GM04503 (cell line): ENCODE measurements around the gene ST6GALNAC3.

ENCODE experiments used
- DNase-seq: peaks from one replicate; pipeline ENCODE4 v3.0.0-alpha.2; 2012; ENCODE audit warnings: low read depth

Gene ST6GALNAC3

GRCh38 chr1:76142771-76143540, 68.4 kb downstream of the ST6GALNAC3 start:
- DNase-seq = no peak

DNA sequence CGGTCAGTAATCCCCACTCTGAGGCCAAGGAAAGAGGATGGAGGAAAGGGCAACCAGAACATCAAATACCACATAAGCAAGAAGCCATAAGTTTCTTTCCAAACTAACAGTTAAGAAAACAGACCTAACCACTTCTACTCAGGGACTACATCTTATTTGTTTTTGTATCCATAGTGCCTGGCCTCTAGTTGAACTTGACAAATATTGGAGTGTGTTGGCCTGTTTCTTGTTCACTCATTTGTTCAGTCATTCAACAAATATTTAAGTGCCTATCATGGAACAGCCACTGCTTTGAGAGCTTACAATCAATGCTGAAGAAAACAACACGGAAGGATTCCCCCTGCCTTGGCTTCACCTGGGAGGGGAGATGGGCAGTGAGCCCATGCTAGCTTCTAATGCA, 69.7 kb downstream of the ST6GALNAC3 start:
- DNase-seq = no peak

GRCh38 chr1:76145332-76145731, 70.8 kb downstream of the ST6GALNAC3 start:
- DNase-seq = no peak

GRCh38 chr1:76146184-76146583, 71.6 kb downstream of the ST6GALNAC3 start:
- no peak for DNase-seq

- no peak for DNase-seq
Observed at GRCh38 chr1:76147917-76148316, 73.4 kb downstream of the ST6GALNAC3 start.

DNA sequence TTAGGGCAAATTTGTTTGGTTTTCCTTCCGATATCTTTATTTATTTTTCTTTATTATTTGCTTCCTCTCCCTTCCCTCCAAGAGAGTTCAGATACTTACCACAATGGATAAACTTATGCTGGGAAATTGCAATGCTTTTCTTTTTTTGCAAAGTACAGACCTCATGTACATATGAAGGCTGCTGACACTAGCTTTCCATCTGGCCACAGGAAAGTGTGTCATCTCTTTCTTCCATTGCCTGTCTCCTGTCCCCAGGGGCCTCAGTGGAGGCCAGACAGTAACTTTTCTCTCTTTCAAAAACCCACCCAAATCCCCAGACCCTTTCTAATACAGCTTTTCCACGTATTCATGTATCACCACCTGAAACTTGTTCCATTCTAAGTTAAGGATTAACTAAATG, 73.9 kb downstream of the ST6GALNAC3 start:
- no peak for DNase-seq

- DNase-seq = no peak
Observed at GRCh38 chr1:76153841-76154205, 79.3 kb downstream of the ST6GALNAC3 start.

- peak; percentile 37 for DNase-seq
Observed at GRCh38 chr1:76154206-76154956, 79.8 kb downstream of the ST6GALNAC3 start.

DNA sequence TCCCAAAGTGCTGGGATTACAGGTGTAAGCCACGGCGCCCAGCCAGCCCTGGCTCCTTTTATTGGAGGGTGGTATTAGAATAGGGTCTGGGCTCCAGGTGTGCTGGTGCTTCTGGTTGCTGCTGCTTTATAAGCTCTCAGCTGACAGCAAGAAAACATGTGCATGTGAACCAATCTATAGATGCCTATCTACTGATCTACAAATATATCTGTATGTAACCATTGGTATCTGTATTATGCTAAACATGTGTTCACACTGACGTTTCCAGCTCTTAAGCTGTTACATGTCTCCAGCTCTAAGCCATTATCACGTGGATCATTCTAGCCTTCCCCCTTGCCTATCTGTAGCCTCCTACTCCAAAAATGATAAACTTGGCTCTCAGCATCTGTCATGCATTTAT, 82.4 kb downstream of the ST6GALNAC3 start:
- no peak for DNase-seq

DNA sequence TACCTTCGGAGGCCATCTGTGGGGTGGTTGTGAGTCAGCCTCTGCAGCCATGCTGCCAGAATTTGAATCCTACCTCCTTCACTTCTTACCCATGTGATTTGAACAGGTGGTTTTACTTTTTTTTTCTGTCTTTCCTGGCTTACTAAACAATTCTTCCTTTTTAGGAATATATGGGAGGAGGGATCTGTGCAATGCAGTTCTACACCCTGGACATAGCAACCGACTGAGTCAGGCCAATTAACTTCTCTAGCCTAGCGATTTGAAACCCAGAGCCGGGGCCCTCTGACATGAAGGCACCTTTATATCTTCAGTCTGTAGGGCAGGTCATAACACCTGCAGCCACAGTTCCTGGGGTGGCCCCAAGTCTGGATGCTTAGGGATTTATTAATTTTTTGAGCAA, 83.6 kb downstream of the ST6GALNAC3 start:
- DNase-seq = no peak

- no peak for DNase-seq
Observed at GRCh38 chr1:76160225-76160624, 85.7 kb downstream of the ST6GALNAC3 start.

DNA sequence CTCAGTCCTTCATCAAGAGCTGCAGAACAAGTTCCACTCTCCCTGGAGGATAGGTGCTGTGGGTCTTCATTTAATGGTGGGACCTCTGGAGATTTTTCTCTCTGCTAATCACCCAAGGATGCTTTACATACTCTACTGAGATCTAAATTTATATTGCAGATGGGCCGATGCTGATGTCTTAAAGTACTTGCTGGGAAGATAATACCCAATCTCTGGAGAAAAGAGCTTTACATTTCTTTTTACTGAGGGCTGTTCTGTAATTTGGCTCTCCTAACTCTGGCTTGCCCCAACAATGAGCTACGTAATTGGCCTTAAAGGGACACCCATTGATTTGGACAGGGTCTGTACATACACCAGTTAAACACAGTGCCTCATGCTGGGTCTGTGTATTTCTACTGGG, 86.9 kb downstream of the ST6GALNAC3 start:
- no peak for DNase-seq

GRCh38 chr1:76162254-76162653, 87.7 kb downstream of the ST6GALNAC3 start:
- no peak for DNase-seq

GRCh38 chr1:76164165-76164564, 89.6 kb downstream of the ST6GALNAC3 start:
- DNase-seq = no peak

DNA sequence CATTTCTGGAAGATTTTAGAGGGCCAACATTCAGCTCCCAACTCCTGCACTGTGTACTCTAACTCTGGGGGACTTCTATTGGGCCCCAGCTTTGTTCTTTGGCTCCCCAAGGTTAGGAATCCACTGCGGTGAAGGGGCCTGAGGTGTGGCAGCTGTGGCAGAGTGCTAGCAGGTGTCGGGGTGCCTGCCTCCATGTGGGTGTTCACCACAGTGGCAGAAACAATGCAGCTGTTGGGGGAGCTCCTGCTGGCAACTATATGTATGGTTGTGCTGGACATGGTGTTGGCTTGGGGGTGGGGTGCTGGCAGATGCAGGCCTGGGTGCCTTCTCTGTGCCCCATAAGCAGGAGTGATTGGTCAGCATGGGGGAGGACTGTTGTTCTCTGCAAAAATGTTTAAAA, 95.5 kb downstream of the ST6GALNAC3 start:
- DNase-seq = no peak

GRCh38 chr1:76170513-76170912, 96.0 kb downstream of the ST6GALNAC3 start:
- no peak for DNase-seq

DNA sequence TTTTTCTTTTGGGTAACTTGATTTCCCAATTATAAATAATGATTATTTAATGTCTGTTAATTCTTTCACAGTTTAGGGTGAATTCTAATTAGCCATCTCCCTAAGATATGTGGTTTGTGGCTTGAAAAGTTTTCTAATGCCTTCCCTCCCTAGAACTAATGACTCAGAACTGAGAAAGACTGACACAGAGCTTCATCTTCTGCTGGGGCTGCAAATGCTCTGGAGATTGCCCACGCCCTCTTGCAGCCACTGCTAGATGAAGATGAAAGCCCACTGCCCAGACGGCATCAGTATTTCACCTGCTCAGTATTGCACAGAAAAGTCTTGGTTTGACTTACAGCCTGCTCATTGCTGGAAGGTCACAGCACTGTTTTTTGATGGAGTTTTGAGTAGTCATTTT, 101.5 kb downstream of the ST6GALNAC3 start:
- DNase-seq = no peak

DNA sequence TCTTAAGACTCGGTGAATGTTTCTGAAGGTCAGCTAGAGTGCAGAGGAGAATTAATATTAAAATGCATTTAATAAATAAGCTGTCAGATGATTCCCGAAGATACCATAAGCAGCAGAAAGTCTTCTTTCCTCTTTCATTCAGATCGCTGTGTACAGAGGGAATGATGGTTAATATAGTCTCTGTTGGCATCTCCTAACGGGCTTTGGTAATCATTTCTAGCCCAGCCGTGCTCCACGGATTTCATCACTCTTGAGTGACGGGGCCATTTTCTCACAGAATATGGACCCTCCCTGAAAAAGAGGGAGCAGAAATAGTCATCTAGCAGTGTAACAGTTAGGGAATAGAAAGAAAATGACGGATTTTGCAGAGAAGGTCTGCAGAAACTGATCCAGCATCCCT, 103.1 kb downstream of the ST6GALNAC3 start:
- DNase-seq = no peak

GRCh38 chr1:76179219-76179698, 104.7 kb downstream of the ST6GALNAC3 start:
- no peak for DNase-seq

DNA sequence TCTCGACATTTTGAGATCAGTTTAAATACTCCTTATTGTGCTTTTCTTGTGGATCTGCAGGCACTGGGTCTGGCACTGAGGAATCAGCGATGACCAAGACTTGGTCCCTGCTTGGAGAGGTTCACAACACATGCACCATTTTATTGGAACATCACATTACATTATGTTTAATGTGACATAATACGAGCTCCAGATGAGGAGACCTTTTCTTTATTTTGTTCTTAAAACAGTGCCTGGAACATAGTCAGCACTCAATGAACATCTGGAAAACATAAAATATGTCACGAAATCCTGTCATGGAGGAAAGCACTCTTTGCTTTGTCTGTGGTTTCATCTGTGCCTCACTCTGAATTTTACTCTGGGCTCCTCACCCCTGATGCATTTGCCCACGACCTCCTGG, 110.7 kb downstream of the ST6GALNAC3 start:
- no peak for DNase-seq

DNA sequence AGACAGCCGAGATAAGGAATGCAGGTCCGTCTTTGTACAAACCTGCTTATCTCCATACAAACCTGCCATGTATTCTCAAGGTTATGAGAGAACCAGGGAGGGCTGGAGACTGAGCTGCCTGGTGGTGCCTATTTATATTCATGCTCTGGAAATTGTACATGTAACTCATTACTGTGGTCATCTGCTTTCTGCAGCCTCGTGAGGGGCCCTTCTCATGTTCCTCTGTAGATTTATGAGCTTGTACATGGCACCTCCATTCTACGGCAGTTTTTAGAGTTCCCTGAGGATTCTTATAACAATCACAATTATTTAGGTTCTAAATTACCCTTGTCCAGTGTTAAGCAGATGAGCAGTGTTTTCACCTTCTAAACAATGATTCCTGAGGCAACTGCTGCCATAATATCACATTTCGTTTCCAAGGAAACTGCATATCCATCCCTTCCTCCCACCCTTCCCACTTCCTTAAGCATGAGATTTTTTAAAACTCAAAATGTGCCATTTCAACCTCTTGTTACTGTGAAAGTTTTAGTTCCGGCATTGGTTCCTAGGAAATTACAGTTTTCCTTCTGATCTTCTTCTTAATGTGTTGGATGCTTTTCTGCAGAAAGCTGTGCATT, 112.1 kb downstream of the ST6GALNAC3 start:
- DNase-seq = no peak

- DNase-seq = no peak
Observed at GRCh38 chr1:76187436-76187835, 112.9 kb downstream of the ST6GALNAC3 start.

DNA sequence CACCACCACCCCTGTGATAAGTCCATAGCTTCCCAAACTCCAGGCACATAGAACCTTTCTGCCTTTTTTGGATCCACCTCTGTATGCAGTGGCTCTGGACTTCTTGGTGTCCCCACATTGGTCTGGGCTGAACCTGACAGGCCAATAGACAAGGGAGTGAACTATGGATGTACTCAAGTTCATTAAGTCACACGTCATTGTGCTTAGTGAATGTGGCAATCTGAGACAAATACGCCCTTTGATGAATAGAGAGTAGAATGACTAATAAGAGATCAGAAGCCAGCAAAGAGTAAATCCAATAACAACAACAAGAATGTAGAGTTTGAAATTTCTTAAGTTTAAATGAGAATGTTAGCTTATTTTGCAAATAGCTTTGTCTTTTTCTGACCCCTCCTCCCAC, 114.8 kb downstream of the ST6GALNAC3 start:
- DNase-seq = no peak
